HG03159 (cell line): ENCODE results near the gene LRP1.

ENCODE experiments used
- ATAC-seq: cut with Tn5 transposase; IDR thresholded peaks from one replicate; pipeline ENCODE4 v1.9.1; 2021; ENCODE audit warnings: mild to moderate bottlenecking, moderate library complexity; ENCODE audit not compliant: unreplicated experiment

Gene LRP1

GRCh38 chr12:57190037-57190436 lies 61.8 kb downstream of the LRP1 start:
- ATAC-seq = no peak

GRCh38 chr12:57190821-57191220 lies 62.5 kb downstream of the LRP1 start:
- no peak for ATAC-seq

- no peak for ATAC-seq
Observed at GRCh38 chr12:57191410-57191809, 63.1 kb downstream of the LRP1 start.

GRCh38 chr12:57192920-57193319 lies 64.6 kb downstream of the LRP1 start:
- ATAC-seq = no peak

- ATAC-seq = no peak
Observed at GRCh38 chr12:57193706-57194245, 65.5 kb downstream of the LRP1 start.

GRCh38 chr12:57194253-57194652 lies 66.0 kb downstream of the LRP1 start:
- ATAC-seq = no peak

GRCh38 chr12:57195186-57195585 lies 66.9 kb downstream of the LRP1 start:
- no peak for ATAC-seq

GRCh38 chr12:57195611-57196371 lies 67.5 kb downstream of the LRP1 start:
- no peak for ATAC-seq

- no peak for ATAC-seq
Observed at GRCh38 chr12:57196439-57196838, 68.2 kb downstream of the LRP1 start.

GRCh38 chr12:57196956-57197355 lies 68.7 kb downstream of the LRP1 start:
- ATAC-seq = no peak

- no peak for ATAC-seq
Observed at GRCh38 chr12:57198329-57198728, 70.0 kb downstream of the LRP1 start.

- no peak for ATAC-seq
Observed at GRCh38 chr12:57199191-57199590, 70.9 kb downstream of the LRP1 start.

- ATAC-seq = no peak
Observed at GRCh38 chr12:57200497-57200896, 72.2 kb downstream of the LRP1 start.

GRCh38 chr12:57201219-57201618 lies 72.9 kb downstream of the LRP1 start:
- ATAC-seq = no peak

GRCh38 chr12:57201631-57202030 lies 73.3 kb downstream of the LRP1 start:
- ATAC-seq = no peak

GRCh38 chr12:57202321-57202720 lies 74.0 kb downstream of the LRP1 start:
- no peak for ATAC-seq

- ATAC-seq = no peak
Observed at GRCh38 chr12:57203201-57203600, 74.9 kb downstream of the LRP1 start.

- no peak for ATAC-seq
Observed at GRCh38 chr12:57203791-57204190, 75.5 kb downstream of the LRP1 start.

GRCh38 chr12:57204454-57204853 lies 76.2 kb downstream of the LRP1 start:
- no peak for ATAC-seq

- ATAC-seq = no peak
Observed at GRCh38 chr12:57205186-57205585, 76.9 kb downstream of the LRP1 start.

GRCh38 chr12:57205931-57206330 lies 77.6 kb downstream of the LRP1 start:
- no peak for ATAC-seq

- no peak for ATAC-seq
Observed at GRCh38 chr12:57207731-57208630, 79.7 kb downstream of the LRP1 start.
